ENCODE results near the gene MRPL47.

Gene MRPL47

GRCh38 chr3:179590669-179591068, 13.8 kb downstream of the MRPL47 start:
- no peak for DNase-seq

DNA sequence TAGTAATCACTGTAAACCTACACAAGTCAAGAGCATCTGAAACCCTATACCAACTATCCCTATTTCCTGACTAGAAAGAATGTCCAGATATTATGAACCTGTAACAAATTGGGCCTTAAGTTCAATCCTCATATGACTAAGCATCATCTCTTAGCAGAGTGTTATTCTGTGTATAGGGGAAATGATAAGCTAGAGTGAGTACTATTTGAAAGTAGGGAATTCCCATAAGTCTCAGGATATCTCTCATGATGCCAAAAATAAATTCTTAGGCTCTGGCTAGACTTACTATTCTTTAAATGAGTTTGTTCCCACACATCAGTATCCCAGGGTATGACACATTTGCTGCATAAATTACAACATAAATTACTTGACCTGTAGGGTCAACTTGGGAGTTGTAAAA, 15.3 kb downstream of the MRPL47 start:
- no peak for DNase-seq

DNA sequence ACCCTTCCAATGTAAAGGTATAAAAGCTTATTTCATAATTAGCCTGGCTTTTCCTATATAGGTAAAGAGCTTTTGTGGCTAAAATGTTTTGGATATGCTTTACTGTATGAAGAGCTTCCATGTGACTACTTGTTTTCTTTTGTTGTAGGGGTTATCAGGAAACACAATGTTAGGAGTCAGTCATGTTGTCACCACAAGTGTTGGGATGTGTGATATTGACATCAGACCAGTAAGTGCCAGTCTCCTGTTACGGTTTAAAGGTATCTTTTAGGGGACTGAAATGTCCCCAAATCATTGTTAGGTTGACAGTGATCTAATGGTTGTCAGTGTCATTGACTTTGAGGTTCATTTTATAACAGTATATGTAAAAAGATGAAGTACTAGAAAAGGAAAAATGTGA, 23.4 kb downstream of the MRPL47 start:
- DNase-seq: peak; percentile 64

GRCh38 chr3:179565496-179565895, 38.9 kb downstream of the MRPL47 start:
- DNase-seq: no peak

- peak; percentile 92 for DNase-seq
Observed at GRCh38 chr3:179563271-179563783, 41.1 kb downstream of the MRPL47 start.

GRCh38 chr3:179562591-179563270, 41.7 kb downstream of the MRPL47 start, which contains the start of gene ACTL6A:
Gene ACTL6A (plus strand): TSS chr3:179562926. CDS start chr3:179563093, 167 bp downstream.
- peak; percentile 100 for DNase-seq

DNA sequence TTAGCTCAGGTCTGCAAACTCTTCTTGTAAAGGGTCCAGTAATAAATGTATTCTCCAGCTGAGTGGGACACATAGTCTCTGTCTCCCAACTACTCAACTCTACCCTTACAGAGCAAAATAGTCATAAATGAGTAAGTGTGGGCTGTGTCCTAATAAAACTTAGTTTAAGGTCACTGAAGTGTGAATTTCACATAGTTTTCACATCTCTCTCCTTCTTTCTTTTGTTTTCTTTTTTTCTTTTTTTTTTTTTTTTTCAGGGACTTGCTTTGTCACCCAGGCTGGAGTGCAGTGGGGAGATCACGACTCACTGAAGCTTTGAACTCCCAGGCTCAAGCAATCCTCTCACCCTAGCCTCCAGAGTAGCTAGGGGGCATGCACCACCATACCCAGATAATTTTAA, 43.6 kb downstream of the MRPL47 start:
- no peak for DNase-seq

GRCh38 chr3:179558742-179559364, 45.6 kb downstream of the MRPL47 start:
- peak; percentile 86 for DNase-seq

DNA sequence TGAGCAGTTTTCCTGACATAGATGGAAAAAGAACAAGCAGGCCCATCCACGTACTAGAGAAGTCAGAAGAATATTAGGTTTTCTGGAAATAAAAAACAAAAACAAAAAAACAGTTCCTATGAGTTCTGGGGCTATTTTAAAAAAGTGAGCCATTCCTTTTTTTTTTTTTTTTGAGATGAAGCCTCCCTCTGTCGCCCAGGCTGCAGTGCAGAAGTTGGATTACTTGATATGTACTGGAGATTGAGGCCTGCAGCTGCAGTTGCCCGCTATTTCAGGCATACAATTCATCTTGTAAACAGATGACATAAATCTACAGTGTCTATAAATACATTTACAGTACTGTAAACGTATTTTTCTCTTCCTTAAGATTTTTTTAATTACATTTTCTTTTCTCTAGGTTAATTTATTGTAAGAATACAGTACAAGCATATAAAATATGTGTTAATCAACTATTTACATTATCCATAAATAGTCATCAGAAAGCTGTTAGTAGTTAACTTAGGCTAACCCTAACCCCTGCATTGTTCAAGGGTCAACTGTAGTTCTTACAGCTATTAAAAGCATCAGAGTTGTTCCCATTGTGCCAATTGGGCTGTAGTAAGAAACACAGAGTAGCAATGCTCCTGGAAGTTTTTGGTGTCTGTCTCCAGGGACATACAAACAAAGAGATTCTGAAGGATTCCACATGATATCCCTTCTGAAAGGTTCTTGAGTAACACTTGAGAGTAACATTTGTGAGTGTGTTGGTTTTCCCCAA, 52.9 kb downstream of the MRPL47 start:
- no peak for DNase-seq

GRCh38 chr3:179546814-179547241, 57.6 kb downstream of the MRPL47 start:
- no peak for DNase-seq

DNA sequence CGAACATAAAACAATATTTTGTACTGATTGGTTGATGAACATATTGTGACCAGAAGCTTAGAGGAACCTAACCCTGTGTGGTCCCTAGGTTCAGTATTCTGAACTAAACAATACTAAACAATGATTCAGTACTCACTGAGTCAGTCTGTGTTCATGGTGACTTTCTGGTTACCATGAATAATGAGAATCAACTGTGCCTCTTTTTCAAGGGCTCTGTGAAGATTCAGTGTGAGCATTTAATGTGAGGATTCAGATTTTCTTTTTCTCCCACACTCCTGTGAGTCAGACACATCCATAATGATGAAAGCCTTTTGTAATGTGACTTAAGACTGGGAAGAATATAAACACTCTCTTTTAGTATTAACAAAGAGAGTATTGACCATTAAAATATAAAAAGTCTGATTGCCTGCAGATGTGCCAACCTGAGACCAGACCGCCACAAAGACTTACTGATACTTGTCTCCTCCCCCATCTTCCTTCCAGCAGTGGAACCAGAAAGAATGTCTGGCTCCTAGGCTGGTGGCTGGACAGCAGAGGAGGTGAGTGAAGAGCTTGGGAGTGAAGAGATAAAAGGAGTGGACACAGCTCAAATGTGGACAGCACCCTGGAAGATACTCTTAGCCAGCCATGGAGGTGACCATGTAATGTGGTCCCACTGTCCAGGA, 59.3 kb downstream of the MRPL47 start:
- DNase-seq: no peak

DNA sequence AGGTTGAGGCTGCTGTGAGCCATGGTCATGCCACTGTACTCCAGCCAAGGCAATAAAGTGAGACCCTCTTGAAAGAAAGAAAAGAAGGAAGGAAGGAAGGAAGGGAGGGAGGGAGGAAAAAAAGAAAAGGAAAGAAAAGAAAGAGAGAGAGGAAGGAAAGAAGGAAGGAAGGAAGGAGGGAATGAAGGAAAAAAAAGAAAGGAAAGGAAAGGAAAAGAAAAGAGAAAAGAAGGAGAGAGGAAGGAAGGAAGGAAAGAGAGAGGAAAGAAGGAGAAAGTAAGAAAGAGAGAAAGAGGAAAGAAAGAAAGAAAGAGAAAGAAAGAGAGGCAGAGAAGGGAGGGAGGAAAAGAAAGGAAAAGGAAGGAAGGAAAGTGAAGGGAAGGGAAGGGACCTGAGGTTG, 62.1 kb downstream of the MRPL47 start:
- no peak for DNase-seq

DNA sequence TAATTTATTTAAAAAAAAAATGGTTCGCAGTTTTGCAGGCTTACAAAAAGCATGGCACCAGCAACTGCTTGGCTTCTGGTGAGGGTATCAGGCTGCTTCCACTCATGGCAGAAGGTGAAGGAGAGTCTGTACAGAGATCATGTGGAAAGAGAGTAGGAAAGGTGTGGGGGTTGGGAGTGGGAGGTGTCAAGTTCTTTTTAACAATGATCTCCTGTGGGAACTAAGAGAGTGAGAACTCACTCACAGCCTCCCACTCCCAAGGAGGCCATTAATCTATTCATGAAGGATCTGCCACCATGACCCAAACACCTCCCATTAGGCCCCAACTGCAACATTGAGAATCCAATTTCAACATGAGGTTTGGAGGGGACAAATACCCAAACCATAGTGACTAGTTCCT, 62.8 kb downstream of the MRPL47 start:
- no peak for DNase-seq

DNA sequence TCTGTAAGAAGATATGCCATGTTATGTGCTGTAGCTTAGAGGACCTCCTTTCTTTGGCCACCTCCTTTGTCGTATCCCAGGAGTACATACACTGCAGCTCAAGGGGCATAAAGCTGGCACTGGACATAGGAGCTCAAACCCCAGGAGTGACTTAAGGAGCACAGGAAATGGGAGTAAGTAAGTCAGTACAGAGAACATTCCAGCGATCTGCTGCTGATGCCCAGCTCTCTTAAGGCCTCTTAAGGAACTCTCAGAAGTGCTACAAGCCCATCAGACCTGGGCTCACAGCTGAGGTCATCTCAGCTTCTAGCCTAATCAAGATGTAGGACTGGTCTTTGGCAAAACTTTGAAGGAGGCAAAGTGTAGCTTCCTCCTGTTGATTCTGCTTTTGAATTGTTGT, 63.3 kb downstream of the MRPL47 start:
- no peak for DNase-seq

Measured in hematopoietic multipotent progenitor cell treated with erythropoietin and hydrocortisone succinate and interleukin-3 and kit ligand, for 4 days (in vitro differentiated cells).